Stromal cell of bone marrow (primary cell): ENCODE data around the gene DCTN2.
"Not testable (repeated sequence)": the region's sequence is repeated elsewhere in the genome, so short reads cannot be mapped to it uniquely, and the experiment has no call there.

Source experiments
- DNase-seq: peaks from one replicate; pipeline ENCODE4 v3.0.0-alpha.2; 2012; ENCODE audit warnings: low read depth

DCTN2 gene

GRCh38 chr12:57515408-57515933 lies 31.5 kb downstream of the DCTN2 start:
- no peak for DNase-seq

GRCh38 chr12:57514720-57515407 lies 32.1 kb downstream of the DCTN2 start:
- no peak for DNase-seq

GRCh38 chr12:57514246-57514645 lies 32.7 kb downstream of the DCTN2 start:
- DNase-seq: not testable (repeated sequence)

- DNase-seq: not testable (repeated sequence)
These were observed 33.3 kb downstream of the DCTN2 start for GRCh38 chr12:57513677-57514076.

DNA sequence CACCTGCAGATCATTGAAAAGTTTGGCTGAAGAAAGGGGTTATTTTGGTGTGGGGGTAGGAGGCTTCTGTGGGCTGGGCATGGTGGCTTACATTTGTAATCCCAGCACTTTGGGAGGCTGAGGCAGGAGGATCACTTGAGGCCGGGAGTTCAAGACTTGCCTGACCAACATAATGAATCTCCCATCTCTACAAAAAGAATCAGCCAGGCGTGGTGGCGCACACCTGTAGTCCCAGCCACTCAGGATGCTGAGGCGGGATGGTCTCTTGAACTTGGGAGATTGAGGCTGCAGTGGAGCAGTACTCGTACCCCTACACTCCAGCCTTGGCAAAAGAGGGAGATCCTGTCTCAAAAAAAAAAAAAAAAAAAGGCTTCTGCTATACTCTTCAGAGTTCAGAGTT lies 33.7 kb downstream of the DCTN2 start:
- no peak for DNase-seq

GRCh38 chr12:57512665-57513064 lies 34.3 kb downstream of the DCTN2 start:
- DNase-seq: no peak

DNA sequence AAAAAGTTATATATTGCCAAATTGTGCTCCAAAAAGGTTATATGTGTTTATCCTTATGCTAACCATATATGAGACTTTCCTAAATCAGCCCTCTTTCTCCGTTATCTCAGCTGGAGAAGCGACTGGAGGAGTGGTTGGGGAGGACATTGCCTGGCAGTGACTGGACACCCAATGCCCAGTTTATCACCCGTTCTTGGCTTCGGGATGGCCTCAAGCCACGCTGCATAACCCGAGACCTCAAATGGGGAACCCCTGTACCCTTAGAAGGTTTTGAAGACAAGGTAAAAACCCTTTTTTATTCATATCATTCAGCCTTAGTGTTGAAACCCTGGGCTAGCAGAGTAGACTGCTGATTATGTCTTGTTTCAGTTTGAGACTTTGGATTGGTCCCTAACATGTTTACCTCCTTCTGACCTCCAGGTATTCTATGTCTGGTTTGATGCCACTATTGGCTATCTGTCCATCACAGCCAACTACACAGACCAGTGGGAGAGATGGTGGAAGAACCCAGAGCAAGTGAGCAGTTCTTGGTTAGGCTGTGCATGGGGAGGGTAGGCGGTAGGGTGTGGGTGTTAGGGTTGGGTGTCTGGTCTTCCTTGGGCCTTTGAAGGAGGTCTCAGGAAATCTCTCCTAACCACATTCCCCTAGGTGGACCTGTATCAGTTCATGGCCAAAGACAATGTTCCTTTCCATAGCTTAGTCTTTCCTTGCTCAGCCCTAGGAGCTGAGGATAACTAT lies 35.2 kb downstream of the DCTN2 start:
- DNase-seq: no peak

GRCh38 chr12:57511161-57511560 lies 35.8 kb downstream of the DCTN2 start:
- DNase-seq: no peak

GRCh38 chr12:57507796-57508195 lies 39.2 kb downstream of the DCTN2 start:
- DNase-seq: not testable (repeated sequence)

GRCh38 chr12:57506541-57506940 lies 40.5 kb downstream of the DCTN2 start:
- not testable (repeated sequence) for DNase-seq

DNA sequence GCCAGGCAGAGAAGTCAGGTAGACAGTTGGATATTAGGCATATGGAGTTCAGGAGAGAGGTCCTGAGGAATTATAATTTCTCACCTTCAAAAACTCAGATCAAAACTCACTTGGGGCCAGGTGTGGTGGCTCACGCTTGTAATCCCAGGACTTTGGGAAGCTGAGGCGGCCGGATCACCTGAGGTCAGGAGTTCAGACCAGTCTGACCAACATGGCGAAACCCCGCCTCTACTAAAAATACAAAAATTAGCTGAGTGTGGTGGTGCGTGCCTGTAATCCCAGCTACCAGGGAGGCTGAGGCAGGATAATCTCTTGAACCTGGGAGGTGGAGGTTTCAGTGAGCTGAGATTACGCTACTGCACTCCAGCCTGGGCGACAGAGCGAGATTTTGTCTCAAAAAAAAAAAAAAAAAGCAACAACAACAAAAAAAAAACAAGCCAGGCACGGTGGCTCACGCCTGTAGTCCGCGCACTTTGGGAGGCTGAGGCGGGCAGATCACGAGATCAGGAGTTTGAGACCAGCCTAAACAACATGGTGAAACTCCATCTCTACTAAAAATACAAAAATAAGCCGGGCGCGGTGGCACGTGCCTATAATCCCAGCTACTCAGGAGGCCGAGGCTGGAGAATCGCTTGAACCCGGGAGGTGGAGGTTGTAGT lies 44.6 kb downstream of the DCTN2 start:
- not testable (repeated sequence) for DNase-seq

DNA sequence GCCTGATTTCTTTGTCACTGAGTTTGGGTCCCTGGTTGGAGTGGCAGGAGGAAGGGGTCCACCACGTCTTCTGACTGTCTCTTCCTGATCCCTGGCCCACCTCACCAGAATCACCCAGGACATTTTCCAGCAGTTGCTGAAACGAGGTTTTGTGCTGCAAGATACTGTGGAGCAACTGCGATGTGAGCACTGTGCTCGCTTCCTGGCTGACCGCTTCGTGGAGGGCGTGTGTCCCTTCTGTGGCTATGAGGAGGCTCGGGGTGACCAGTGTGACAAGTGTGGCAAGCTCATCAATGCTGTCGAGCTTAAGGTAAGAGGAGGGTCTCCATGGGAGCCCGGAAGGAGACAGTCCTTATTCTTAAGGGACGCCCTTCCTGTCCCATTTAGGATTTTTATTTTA lies 46.8 kb downstream of the DCTN2 start:
- DNase-seq: no peak

- no peak for DNase-seq
These were observed 48.4 kb downstream of the DCTN2 start for GRCh38 chr12:57498571-57498970.

- no peak for DNase-seq
These were observed 48.9 kb downstream of the DCTN2 start for GRCh38 chr12:57498132-57498502.

GRCh38 chr12:57497223-57498131 lies 49.5 kb downstream of the DCTN2 start:
- no peak for DNase-seq

- DNase-seq: no peak
These were observed 50.2 kb downstream of the DCTN2 start for GRCh38 chr12:57496822-57497221.

GRCh38 chr12:57495051-57495701 lies 51.8 kb downstream of the DCTN2 start:
- not testable (repeated sequence) for DNase-seq

GRCh38 chr12:57491393-57492280 lies 55.4 kb downstream of the DCTN2 start:
- no peak for DNase-seq

- no peak for DNase-seq
These were observed 56.9 kb downstream of the DCTN2 start for GRCh38 chr12:57490126-57490525.

- DNase-seq: no peak
These were observed 57.8 kb downstream of the DCTN2 start for GRCh38 chr12:57489157-57489641.
